Left ventricle myocardium superior (tissue), 1 donor: ENCODE measurements around the gene IER5L. TPM values are rescaled to one million over a fixed set of nuclear protein-coding genes. Genes with fewer than 3 reads are reported as not detected.
"Not testable (repeated sequence)": the region's sequence is repeated elsewhere in the genome, so short reads cannot be mapped to it uniquely, and the experiment has no call there.

ENCODE experiments used
- ATAC-seq: fragments of 200-7000 bp; cut with Tn5 transposase; one replicate; pipeline ENCODE4 v1.9.1; 2020; ENCODE audit warnings: mild to moderate bottlenecking, moderate library complexity
- DNase-seq: peaks from one replicate; pipeline ENCODE4 v3.0.0-alpha.2; 2020
- intact Hi-C: fragments of 100-400 bp; cut with micrococcal nuclease; formaldehyde crosslinking; loops from one replicate; pipeline ENCODE4 v1.11.0; 2022
- total RNA-seq: library from RNA; stranded (reverse); fragmentation: NEBNext Ultra II Directional; extraction: Animal tissue kit (Norgen Biotek cat#: 25700); gene quantifications from one replicate; pipeline ENCODE4 v1.2.1, GENCODE V29; 2021
- donor health status: DM: no; HTN: yes; CAD: no; lungs with severe emphysema.

The IER5L gene
- total RNA-seq, 1 donor from 2014 or later = 3.5 TPM

DNA sequence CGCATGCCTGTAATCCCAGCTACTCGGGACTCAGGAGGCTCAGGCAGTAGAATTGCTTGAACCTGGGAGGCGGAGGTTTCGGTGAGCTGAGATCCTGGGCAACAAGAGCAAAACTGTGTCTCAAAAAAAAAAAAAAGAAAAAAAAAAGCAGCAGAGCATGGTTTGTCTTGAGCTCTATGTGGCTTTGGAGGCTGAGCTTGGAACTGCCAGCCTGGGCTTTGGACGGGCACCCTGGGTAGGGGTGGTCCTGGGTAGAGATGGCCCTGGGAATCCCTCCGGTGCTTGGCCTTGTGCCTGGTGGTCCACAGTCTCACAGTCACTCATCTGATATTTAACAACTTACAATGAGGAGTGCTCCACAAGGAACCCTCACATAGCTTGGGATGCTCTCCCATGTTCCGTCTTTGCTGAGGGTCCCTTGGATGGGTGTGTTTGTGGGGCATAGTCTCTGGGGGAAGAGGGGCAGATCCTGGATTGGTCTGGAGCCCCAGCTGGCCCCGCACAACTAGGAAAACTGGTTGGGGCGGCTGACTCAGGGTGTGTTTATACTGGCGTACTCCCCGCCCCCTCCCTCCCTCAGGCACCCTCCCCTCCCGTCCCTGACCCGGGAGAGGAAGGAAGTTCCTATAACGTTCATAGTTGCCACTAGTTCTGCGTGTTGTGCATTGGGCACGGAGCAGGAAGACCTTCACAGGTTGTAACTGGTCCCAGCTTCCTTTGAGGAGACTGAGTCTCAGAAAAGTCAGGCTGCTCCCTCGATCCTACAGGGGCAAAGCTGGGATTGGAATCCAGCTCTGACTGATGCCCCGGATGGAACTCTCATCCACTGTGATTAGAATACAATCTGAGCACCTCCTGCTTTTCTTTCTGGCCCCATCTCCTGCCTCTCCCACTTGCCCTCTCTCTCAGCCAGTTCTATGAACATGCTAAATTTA lies 11.2 kb downstream of the IER5L start:
- peak; percentile 76 for ATAC-seq
- peak; percentile 73 for DNase-seq
- intact Hi-C loops = no loop called here

DNA sequence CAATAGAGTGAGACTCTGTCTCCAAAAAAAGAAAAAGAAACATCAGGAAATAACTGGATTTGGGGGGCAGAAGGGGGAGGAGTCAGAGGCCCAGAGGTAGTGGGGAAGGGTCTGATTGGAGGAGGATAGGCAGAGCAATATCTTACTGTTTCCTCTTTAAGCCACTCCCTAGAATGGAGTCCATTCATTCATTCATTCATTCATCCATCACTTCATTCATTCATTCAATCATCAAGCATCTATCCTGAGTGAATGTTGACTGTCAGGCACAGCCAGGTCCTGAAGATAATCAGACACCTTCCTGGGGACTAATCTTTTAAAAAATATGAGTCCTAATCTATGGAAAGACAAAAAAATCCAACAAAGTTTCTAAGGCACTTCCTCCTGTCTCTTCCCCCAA lies 12.9 kb downstream of the IER5L start:
- intact Hi-C loops = no loop called here
- ATAC-seq (no peak), DNase-seq (no peak)

- peak; percentile 53 for DNase-seq
- intact Hi-C loops = no loop called here
- ATAC-seq = peak; percentile 62
Observed at GRCh38 chr9:129164246-129164930, 13.7 kb downstream of the IER5L start.

DNA sequence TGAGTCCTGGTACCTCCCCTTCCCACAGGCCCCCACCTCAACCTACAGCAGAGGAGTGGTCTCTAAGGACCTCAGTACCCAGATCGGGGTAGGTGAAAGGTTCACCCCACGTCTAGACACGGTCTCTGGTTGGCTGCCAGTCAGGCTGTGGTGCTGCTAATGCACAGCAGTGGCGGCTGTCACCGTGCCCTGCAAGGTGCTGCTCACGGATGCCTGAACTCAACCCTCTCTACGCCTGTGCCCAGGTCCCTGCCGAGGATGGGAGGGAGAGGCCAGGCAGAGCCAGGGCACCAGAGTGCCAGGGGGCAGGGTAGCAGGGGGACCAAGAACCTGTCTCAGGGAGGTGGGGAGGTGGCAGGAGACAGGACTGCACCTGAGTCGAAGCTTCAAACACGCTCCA lies 14.3 kb downstream of the IER5L start:
- no peak for DNase-seq
- no peak for ATAC-seq
- intact Hi-C loops = no loop called here

DNA sequence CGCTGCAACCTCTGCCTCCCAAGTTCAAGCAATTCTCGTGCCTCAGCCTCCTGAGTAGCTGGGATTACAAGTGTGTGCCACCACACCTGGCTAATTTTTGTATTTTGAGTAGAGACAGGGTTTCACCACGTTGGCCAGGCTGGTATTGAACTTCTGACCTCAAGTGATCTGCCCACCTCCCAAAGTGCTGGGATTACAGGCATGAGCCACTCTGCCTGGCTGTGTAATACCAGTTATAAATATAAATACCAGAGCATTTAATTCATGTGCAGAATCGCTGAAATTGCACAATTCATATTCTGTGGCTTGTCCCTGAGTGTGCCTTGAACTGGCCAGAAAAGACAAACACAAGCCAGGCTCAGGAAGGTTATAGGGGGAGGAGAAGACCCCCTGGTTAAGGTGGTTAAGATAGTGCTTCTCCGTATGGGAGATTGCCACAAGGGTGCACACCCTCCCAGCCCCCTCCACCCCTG lies 14.8 kb downstream of the IER5L start:
- DNase-seq, ATAC-seq, intact Hi-C loops: not testable (repeated sequence)

- ATAC-seq = no peak
- intact Hi-C loops = no loop called here
- no peak for DNase-seq
Observed at GRCh38 chr9:129162497-129163197, 15.4 kb downstream of the IER5L start.

GRCh38 chr9:129161534-129161837 lies 16.6 kb downstream of the IER5L start:
- ATAC-seq (no peak), DNase-seq (no peak)
- intact Hi-C loops = no loop called here

GRCh38 chr9:129160712-129161533 lies 17.1 kb downstream of the IER5L start:
- DNase-seq (no peak), ATAC-seq (no peak)
- intact Hi-C loops = no loop called here

- ATAC-seq (no peak), DNase-seq (no peak)
- intact Hi-C loops = no loop called here
Observed at GRCh38 chr9:129156163-129156562, 21.9 kb downstream of the IER5L start.

- no peak for ATAC-seq
- intact Hi-C loops = no loop called here
- no peak for DNase-seq
Observed at GRCh38 chr9:129154866-129155477, 23.1 kb downstream of the IER5L start.

DNA sequence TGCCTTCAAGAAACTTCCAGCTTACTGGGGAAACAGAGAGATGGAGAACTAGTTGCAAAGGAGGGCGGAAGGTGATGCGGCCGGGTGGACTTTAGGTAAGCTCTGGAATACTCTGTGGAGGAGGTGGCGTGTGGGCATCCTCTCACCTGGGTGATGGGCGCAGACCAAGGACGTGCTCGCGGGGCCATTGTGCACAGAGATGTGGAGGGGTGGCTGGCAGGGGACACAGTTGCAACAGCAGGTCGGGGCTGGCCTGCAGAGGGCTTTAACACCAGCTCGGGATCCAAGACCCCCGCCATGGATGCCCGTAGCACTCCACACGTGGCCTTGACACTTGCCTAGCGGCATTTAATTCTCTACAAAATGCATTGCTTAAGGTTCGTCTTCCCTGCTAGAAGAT lies 26.6 kb downstream of the IER5L start:
- ATAC-seq = no peak
- intact Hi-C loops = no loop called here
- no peak for DNase-seq

DNA sequence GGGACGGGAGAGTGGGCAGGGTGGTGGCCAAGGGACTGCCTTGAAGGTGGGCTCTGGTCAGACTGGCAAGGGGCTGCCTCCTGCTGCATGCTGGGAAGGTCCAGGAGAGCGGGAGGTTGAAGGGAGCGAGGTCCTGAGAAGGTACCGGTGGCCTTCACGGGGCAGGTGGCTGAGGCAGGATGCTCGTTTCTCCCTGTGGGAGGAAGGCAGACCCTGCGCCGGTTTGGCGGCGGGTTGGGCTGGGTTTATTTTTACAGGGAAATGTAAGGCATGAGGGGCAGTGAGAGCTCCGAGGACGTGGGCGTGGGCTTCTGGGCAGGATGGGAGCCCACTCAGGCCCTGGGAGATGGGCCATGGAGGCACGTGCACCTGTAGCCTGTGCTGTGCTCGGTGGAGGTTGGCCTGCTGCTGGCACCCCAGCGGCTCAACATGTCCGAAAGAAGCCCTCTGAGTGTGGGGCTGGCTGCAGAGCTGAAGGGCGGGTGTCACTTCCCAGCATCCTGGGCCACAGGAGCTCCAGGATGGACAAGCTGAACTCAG lies 27.3 kb downstream of the IER5L start:
- intact Hi-C loops = no loop called here
- ATAC-seq (no peak), DNase-seq (no peak)

DNA sequence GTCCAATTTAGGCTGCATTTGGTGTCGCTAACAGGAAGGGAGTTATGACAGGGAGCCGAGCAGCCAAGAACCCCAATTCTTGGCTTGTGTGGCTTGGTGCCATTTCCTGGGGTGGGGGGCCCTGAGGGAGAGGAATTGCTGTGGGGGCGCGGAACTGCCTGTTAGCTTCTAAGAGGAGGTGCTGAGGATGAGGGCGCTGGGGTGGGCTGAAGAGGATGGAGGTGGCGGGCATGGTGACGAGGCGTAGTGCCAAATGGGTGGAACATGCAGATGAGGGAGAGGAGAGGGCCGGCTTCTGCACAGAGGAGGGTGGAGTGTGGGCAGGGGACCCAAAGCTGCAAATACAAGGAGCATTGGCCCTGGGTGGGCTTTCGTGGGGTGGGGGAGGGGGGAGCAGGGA lies 27.9 kb downstream of the IER5L start:
- intact Hi-C loops = no loop called here
- ATAC-seq (no peak), DNase-seq (no peak)

DNA sequence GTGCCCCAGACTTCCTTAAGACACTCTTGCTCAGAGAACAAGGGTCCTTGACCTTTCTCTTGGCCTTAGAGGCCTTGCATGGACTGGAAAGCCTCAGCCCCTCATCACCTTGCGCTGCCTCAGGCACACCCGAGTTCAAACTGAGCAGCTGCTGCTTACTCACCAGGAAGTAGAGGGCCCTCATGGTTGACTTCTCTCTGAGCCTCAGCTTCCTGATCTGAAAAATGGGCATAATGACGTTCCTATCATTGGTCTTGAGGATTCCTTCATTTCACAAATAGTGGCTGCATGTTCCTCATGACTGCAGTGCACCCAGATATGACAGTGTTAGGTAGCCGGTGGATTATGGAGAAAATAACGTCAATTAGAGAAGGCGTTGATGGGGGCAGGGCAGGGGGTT lies 28.6 kb downstream of the IER5L start:
- intact Hi-C loops = no loop called here
- ATAC-seq = no peak
- DNase-seq = no peak

DNA sequence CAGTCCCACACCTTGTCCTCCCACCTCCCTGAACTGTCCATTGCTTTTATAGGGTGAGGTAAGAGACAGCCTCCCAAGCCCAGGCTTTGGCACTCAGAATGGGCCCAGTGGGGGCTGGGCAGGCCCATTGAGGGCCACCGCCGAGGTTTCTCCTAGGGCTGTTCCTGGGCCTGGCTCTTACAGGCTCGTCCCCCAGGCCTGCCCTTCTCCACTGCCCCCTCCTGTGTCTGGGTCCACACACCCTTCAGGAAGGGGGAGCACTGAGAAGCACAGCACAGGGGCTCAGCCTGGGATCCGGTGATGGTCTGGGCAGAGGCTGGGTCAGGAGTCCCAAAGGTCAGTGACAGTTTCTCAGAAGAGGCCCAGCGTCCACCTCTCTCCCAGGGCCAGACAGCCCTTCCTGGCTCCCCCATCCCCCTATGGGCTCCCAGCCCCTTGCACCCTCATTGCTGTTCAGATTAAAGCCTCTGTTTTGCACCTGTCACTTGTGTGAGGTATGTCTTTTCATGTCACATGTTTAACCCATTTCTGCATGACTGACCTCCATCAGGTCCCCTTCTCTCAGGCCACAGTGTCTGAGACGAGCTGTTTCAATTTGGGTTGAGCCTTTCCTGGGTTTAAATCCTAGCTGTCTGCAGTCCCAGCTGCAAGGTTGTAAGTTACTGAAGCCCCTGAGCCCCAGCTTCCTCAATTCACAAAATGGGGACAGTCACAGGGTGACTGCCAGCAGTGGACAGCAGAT lies 29.4 kb downstream of the IER5L start:
- ATAC-seq (no peak), DNase-seq (no peak)
- intact Hi-C loops = no loop called here

GRCh38 chr9:129146441-129146941 lies 31.6 kb downstream of the IER5L start:
- peak; percentile 9 for ATAC-seq
- DNase-seq = peak; percentile 43
- intact Hi-C loops = no loop called here

DNA sequence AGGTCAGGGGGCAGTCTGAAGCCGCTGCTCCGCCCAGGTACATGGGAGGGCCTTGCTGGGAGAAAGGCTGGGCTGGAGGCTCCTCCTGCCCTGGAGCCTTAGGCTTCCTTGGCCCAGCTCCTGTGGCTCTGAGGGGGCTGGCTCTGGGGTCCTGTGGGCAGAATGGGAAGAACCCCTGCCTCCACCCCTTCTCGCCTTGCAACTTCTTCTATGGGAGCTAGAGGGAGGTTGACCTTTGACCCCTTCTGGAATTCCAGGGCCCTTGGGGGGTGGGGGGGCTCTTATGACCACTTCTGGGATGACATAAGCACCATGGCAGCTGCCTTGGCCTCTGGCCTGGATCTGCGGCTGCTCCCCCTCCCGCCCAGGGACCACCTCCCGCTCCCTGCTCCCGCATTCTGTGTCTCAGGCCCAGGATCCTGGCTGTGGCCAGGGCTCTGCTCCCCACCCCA lies 32.2 kb downstream of the IER5L start:
- intact Hi-C loops = no loop called here
- peak; percentile 77 for DNase-seq
- peak; percentile 5 for ATAC-seq

DNA sequence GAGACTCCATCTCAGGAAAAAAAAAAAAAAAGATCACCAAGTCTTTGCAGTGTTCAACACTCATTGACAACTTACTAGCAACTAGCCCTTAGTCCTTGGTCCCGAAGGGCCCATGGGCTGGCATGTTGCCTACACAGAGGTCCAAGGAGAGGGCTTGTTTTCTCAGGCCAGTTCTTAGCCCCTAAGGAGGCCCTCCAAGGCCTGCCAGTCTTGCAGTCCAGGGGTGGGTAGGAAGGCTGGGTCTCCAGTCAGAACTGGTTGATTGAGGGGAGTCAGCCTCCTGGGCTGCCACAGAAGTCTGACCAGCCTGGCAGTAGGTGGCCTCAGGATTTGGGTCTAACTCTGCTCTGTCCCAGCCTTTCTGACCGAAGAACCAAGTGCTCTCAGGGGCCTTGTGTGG lies 32.7 kb downstream of the IER5L start:
- ATAC-seq (no peak), DNase-seq (peak; percentile 43)
- intact Hi-C loops = no loop called here
